GM10248 (cell line): ENCODE measurements around the gene LIMK2.

Experiments
- CTCF ChIA-PET: fragments of 300-600 bp; sonication (Branson Sonifier 250); formaldehyde crosslinking; extraction: SDS; loops from one replicate; lab custom pipeline; 2021; ENCODE audit warnings: antibody characterized with exemption; lab: Yijun Ruan, JAX
- POLR2A ChIA-PET: fragments of 350-650 bp; sonication (Branson Sonifier 250); formaldehyde crosslinking; extraction: SDS; loops from one replicate; lab custom pipeline; 2020; ENCODE audit warnings: antibody characterized with exemption; lab: Yijun Ruan, JAX
- DNase-seq: peaks from one replicate; pipeline ENCODE4 v3.0.0; 2012; ENCODE audit errors: extremely low spot score
- CTCF ChIP-seq: IDR thresholded peaks from 2 replicates; pipeline ENCODE4 v1.5.1; 2012; ENCODE audit warnings: mild to moderate bottlenecking, low read depth; ENCODE audit errors: extremely low read depth, missing control alignments, control extremely low read depth

The LIMK2 gene

DNA sequence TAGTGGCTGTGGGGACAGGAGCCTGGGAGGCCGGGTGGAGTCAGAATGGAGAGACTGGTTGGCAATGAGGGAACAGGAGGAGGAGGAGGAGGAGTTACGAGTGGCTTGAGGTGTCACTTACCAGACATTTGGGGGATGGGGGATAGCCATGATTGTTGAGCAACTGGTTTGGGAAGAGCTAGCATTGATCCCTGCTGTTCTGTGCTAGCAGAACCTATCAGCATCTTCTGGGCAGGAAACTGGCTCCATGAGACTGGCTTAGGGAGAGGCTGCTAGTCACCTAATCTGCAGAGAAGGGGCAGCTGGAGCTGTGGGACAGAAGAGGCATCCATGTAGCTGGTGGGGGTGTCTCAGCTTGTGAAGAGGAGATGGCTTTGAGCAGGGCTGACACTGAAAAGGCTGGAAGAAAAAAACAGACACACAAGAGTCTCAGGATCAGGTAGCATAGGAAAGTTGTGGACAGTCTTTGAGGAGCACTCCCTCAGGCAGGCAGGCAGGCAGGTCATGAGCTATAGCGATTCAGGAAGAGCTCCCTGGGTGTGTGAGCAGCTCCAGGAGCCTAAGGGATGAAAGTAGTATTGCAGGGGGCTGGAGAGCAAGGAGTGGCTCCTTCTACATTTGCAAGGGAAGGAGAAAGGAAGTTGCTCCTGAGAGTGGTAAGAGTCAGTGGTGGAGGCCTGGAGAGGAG, 57.9 kb downstream of the LIMK2 start:
- no peak for TF ChIP-seq CTCF
- DNase-seq: no peak
- ChIA-PET CTCF (interaction anchor here (1.2 to 11.2 kb wide), 8 partner anchors 10 to 184 kb away, joined by 3 to 156 read pairs (median 4); partner anchors contain the start of genes LIMK2 and PIK3IP1), POLR2A (no interaction called here)

DNA sequence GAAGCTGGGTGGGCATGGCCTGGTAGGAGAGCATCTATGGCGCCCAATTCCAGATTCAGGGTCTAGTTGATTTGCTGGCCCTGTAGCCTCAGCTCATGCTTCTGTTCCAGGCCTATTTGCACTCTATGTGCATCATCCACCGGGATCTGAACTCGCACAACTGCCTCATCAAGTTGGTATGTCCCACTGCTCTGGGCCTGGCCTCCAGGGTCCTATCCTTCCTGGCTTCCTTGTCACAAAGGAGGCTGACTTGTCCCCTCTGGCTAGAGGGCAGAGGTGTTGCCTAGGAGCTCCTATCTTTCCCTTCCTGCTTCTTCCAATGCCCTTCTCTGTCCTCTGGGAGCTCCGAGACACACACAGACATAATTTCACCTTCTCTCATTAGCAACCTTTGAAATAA, 58.9 kb downstream of the LIMK2 start:
- CTCF ChIA-PET: interaction anchor here (1.2 to 11.2 kb wide), 10 partner anchors 9 to 318 kb away, joined by 3 to 156 read pairs (median 6); partner anchors contain the start of genes LIMK2, PIK3IP1 and SELENOM

GRCh38 chr22:31271485-31271884, 59.4 kb downstream of the LIMK2 start:
- no peak for DNase-seq
- ChIA-PET POLR2A (interaction anchor here (1.1 kb wide), 1 partner anchor 10 kb away, joined by 3 read pairs; no protein-coding TSS in a partner anchor), CTCF (interaction anchor here (1.2 to 11.2 kb wide), 12 partner anchors 9 to 319 kb away, joined by 3 to 156 read pairs (median 8); partner anchors contain the start of genes LIMK2, PIK3IP1 and SELENOM)
- TF ChIP-seq CTCF: no peak

More for the DNA sequence above, 58.9 kb downstream of the LIMK2 start:
- no peak for DNase-seq
- POLR2A ChIA-PET: interaction anchor here (1.1 kb wide), 1 partner anchor 11 kb away, joined by 3 read pairs; no protein-coding TSS in a partner anchor
- no peak for TF ChIP-seq CTCF

GRCh38 chr22:31272522-31273446, 60.7 kb downstream of the LIMK2 start:
- ChIA-PET CTCF (interaction anchor here (0.7 to 11.2 kb wide), 44 partner anchors 7 to 646 kb away, joined by 3 to 156 read pairs (median 4); partner anchors contain the start of genes LIMK2, PIK3IP1, RNF185 and SELENOM), POLR2A (interaction anchor here (0.5 to 0.7 kb wide), 2 partner anchors 10 to 271 kb away, joined by 4 read pairs; no protein-coding TSS in a partner anchor)
- peak; percentile 68 for DNase-seq
- TF ChIP-seq CTCF: peak; percentile 71

DNA sequence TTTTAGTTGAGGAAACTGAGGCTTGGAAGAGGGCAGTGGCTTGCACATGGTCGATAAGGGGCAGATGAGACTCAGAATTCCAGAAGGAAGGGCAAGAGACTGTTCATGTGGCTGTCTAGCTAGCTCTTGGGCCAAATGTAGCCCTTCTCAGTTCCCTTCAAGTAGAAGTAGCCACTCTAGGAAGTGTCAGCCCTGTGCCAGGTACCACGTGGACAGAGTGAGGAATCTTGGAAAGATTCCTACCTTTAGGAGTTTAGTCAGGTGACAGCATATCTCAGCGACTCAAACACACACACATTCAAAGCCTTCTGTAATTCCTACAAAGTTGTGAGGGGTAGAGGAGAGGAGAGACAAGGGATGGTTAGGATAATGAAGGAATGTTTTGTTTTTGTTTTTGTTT, 61.9 kb downstream of the LIMK2 start:
- ChIA-PET CTCF (interaction anchor here (1.3 to 11.2 kb wide), 15 partner anchors 9 to 189 kb away, joined by 4 to 156 read pairs (median 15); partner anchors contain the start of genes LIMK2, PIK3IP1 and SELENOM), POLR2A (no interaction called here)
- no peak for DNase-seq
- TF ChIP-seq CTCF: no peak
